Uterus (tissue), 4 donors: ENCODE data around the gene TMEM237. TPM values are rescaled to one million over a fixed set of nuclear protein-coding genes. Genes with fewer than 3 reads are reported as not detected.

Experiments used
- DNase-seq, 2 donors: peaks; one replicate each; pipeline ENCODE4 v3.0.0-alpha.2; 2019 to 2020
- H3K27ac ChIP-seq, 2 donors: fragments of 200-600 bp; sonication (generic); 1 replicate in 1 of 2; 2 replicates in 1 of 2; pipeline ENCODE4 v1.5.1; 2016 to 2018
- H3K27me3 ChIP-seq, 2 donors: fragments of 200-600 bp; sonication (generic); one replicate each; pipeline ENCODE4 v1.5.1; 2018 to 2019; ENCODE audit warnings: control low read depth in 1 of 2
- H3K36me3 ChIP-seq, 2 donors: fragments of 200-600 bp; sonication (generic); one replicate each; pipeline ENCODE4 v1.5.1; 2019; ENCODE audit warnings: control low read depth in 1 of 2
- H3K4me1 ChIP-seq, 2 donors: fragments of 200-600 bp; sonication (generic); one replicate each; pipeline ENCODE4 v1.5.1; 2018 to 2019; ENCODE audit warnings: control low read depth in 1 of 2
- H3K4me3 ChIP-seq, 2 donors: fragments of 200-600 bp; sonication (generic); 1 replicate in 1 of 2; 2 replicates in 1 of 2; pipeline ENCODE4 v1.5.1; 2018 to 2019; ENCODE audit warnings: mild to moderate bottlenecking in 1 of 2
- H3K9me3 ChIP-seq, 2 donors: fragments of 200-600 bp; sonication (generic); one replicate each; pipeline ENCODE4 v1.5.1; 2019; ENCODE audit warnings: control low read depth in 1 of 2
- CTCF ChIP-seq, 4 experiments: fragments of 200-600 bp in 2 of 4; fragments of 450-650 bp in 2 of 4; sonication (generic) in 2 of 4; IDR thresholded peaks; one replicate each; pipeline ENCODE4 v1.5.1; 2016 to 2019; ENCODE audit warnings: antibody characterized with exemption in 4 of 4, mild to moderate bottlenecking in 2 of 4, moderate library complexity in 1 of 4
- POLR2A ChIP-seq, 2 donors: fragments of 450-650 bp; IDR thresholded peaks; one replicate each; pipeline ENCODE4 v1.6.1; 2016; ENCODE audit warnings: antibody characterized with exemption in 2 of 2, mild to moderate bottlenecking in 1 of 2, moderate library complexity in 1 of 2
- intact Hi-C: fragments of 100-400 bp; cut with DNase I; formaldehyde crosslinking; loops from one replicate; pipeline ENCODE4 v1.15.1; 2023; ENCODE audit warnings: low total_unique reads
- total RNA-seq, 4 donors: library from RNA; depleted of rRNA in 3 of 4; stranded (reverse); fragments of >200 nt in 3 of 4; gene quantifications; one replicate each; pipeline versions ENCODE4 v1.1.0 to v1.2.4, GENCODE V29; 2014 to 2023
- donor health status: DM: yes; HTN: yes; CAD: no.

The TMEM237 gene
- total RNA-seq, 4 donors from 2014 or later = 7.2 to 52.1 (median 26.0) TPM

DNA sequence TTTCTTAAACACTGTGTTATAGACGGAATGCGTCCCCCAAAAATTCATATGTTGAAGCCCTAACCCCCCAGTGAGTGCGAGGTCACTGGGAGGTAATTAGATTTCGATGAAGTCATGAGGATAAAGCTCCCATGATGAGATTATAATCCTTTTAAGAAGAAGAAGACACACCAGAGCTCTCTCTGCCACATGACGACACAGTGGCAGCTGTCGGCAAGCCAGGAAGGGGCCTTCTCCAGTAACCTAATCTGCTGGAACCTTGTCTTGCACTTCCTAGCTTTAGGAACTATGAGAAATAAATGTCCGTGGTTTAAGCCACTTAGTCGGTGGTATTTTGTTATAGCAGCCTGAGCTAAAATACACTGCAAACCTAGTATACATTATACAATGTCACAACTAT, 12.3 kb downstream of the TMEM237 start:
- no peak for TF ChIP-seq CTCF (IDR thresholded peaks at IDR 0.05)
- TF ChIP-seq POLR2A (IDR thresholded peaks at IDR 0.05) = no peak
- no peak for DNase-seq
- Histone ChIP-seq H3K27me3 (no peaks in the 10 kb centered on the region), H3K4me1 (no peaks in the 10 kb centered on the region), H3K36me3 (no peaks in the 10 kb centered on the region), H3K27ac (no peak overlapping the region), H3K9me3 (no peaks in the 10 kb centered on the region), H3K4me3 (no peak overlapping the region)
- intact Hi-C loops = no loop called here

DNA sequence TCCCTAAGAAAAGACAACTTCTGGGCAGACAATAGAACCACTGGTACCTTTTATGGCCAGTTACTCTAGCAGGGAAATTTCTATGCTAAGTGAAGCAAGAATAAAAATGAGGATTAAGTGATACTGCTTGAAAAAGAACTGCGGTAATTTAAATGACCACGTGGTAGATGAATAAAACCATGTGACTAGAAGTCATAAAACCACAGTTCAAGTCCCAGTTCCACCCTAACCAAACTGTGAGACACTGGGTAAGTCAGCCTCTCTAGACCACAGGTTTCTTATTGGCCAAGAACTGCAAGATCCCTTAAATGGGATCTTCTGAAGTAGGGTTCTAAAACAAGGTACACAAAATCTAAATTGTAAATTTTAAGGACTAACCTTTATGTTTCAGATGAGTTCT, 12.7 kb downstream of the TMEM237 start:
- Histone ChIP-seq H3K4me3 (no peak overlapping the region), H3K27me3 (no peaks in the 10 kb centered on the region), H3K9me3 (no peaks in the 10 kb centered on the region), H3K36me3 (no peaks in the 10 kb centered on the region), H3K27ac (no peak overlapping the region), H3K4me1 (no peaks in the 10 kb centered on the region)
- TF ChIP-seq CTCF (IDR thresholded peaks at IDR 0.05) (no peak), POLR2A (IDR thresholded peaks at IDR 0.05) (no peak)
- intact Hi-C loops = no loop called here
- no peak for DNase-seq

DNA sequence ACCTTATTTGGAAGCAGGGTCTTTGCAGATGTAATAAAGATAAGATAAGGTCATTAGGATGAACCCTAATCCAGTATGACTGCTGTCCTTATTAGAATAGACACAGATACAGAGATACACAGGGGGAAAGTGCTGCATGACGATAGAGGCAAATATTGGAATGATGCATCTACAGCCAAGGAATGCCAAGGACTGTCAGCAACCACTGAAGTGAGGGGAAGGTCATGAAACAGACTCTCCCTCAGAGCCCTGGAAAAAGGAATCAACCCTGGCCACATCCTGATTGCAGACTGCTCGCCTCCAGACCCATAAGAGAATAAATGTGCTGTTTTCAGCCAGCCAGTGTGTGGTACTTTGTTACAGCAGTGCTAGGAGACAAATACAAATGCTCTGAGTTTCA, 14.8 kb downstream of the TMEM237 start:
- H3K27me3 ChIP-seq = no peaks in the 10 kb centered on the region
- H3K36me3 ChIP-seq = no peaks in the 10 kb centered on the region
- H3K4me1 ChIP-seq = no peaks in the 10 kb centered on the region
- no peak overlapping the region for H3K27ac ChIP-seq
- DNase-seq = no peak
- no peaks in the 10 kb centered on the region for H3K9me3 ChIP-seq
- TF ChIP-seq CTCF (IDR thresholded peaks at IDR 0.05) = no peak
- no peak for TF ChIP-seq POLR2A (IDR thresholded peaks at IDR 0.05)
- H3K4me3 ChIP-seq = no peak overlapping the region
- intact Hi-C loops = no loop called here

DNA sequence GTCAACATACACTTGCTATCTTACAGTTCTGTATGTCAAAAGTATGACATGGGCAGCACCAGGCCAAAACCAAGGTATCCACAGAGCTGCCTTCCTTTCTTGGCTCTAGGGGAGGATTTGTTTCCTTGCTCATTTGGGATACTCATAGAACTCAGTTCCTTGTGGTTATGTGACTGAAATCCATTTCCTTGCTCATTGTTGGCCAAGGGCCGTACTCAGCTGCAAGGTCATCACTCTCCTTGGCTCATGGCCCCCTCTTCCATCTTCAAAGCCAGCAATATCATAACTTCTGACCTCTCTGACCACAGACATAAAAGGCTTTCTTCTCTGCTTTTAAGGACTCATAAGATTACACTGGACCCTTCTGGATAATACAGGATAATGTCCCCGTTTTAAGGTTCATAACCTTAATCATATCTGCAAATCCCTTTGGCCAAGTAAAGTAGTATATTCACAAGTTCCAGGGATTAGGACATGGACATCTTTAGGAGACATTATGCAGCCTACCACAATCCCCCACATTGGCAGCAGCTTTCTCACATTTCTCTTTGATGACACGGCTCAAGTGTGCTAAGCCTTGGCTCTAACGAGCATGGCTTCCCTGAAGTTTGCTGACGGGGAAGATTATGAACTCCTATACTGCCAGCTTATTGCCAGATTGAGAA, 20.9 kb downstream of the TMEM237 start:
- no peak for DNase-seq
- no peaks in the 10 kb centered on the region for H3K4me1 ChIP-seq

More for the DNA sequence above, 20.9 kb downstream of the TMEM237 start:
- intact Hi-C loops = no loop called here
- Histone ChIP-seq H3K4me3 (no peak overlapping the region), H3K27ac (no peak overlapping the region), H3K36me3 (no peaks in the 10 kb centered on the region), H3K27me3 (no peaks in the 10 kb centered on the region), H3K9me3 (no peaks in the 10 kb centered on the region)
- TF ChIP-seq CTCF (IDR thresholded peaks at IDR 0.05) = no peak
- TF ChIP-seq POLR2A (IDR thresholded peaks at IDR 0.05) = no peak
